IMR-90 (cell line): ENCODE data around the gene PDE4B. TPM values are rescaled to one million over a fixed set of nuclear protein-coding genes. Genes with fewer than 3 reads are reported as not detected.

ENCODE experiments used
- ATAC-seq: fragments of 200-7000 bp; cut with Tn5 transposase; 2 replicates; pipeline ENCODE4 v1.9.1; 2020; ENCODE audit warnings: low read depth, mild to moderate bottlenecking, moderate library complexity
- BruUV-seq: library from RNA; stranded (reverse); fragments of 400-500 nt; replicated peaks from 2 replicates; lab custom pipeline; 2021; lab: Mats Ljungman, UMichigan
- CTCF ChIA-PET: fragments of 300-600 bp; formaldehyde crosslinking; extraction: SDS; loops from one replicate; lab custom pipeline; 2021; ENCODE audit warnings: antibody characterized with exemption; lab: Yijun Ruan, JAX
- POLR2A ChIA-PET: fragments of 300-600 bp; sonication (Branson Sonifier 250); formaldehyde crosslinking; loops from one replicate; lab custom pipeline; 2022; ENCODE audit warnings: antibody characterized with exemption; ENCODE audit not compliant: unreplicated experiment; lab: Charles Lee
- DNase-seq: peaks from one replicate; pipeline ENCODE4 v3.0.0; 2013
- H2AFZ ChIP-seq: replicated peaks from 2 replicates; pipeline ENCODE3; 2013; ENCODE audit warnings: low read length, mild to moderate bottlenecking; ENCODE audit not compliant: poor library complexity
- H2AK5ac ChIP-seq: 2 replicates; pipeline ENCODE4 v1.6.1; 2013; ENCODE audit warnings: low read depth, low read length, inconsistent platforms
- H2AK9ac ChIP-seq: replicated peaks from 2 replicates; pipeline ENCODE3; 2013; ENCODE audit warnings: mild to moderate bottlenecking, low read depth, low read length, moderate library complexity; ENCODE audit not compliant: poor library complexity
- H2BK120ac ChIP-seq: 2 replicates; pipeline ENCODE4 v1.6.1; 2013; ENCODE audit warnings: low read depth, low read length, inconsistent platforms
- H2BK15ac ChIP-seq: 3 replicates; pipeline ENCODE4 v1.6.1; 2013; ENCODE audit warnings: low read depth, low read length, inconsistent platforms
- H2BK20ac ChIP-seq: 2 replicates; pipeline ENCODE4 v1.6.1; 2013; ENCODE audit warnings: low read depth, mild to moderate bottlenecking, inconsistent platforms, low read length, moderate library complexity
- H2BK5ac ChIP-seq: 2 replicates; pipeline ENCODE4 v1.6.1; 2013; ENCODE audit warnings: mild to moderate bottlenecking, low read depth, low read length, inconsistent platforms; ENCODE audit not compliant: poor library complexity, severe bottlenecking
- H3K14ac ChIP-seq: replicated peaks from 2 replicates; pipeline ENCODE4 v1.6.1; 2013; ENCODE audit warnings: low read depth, low read length, inconsistent platforms
- H3K18ac ChIP-seq: 2 replicates; pipeline ENCODE4 v1.6.1; 2013; ENCODE audit warnings: low read depth, low read length, control low read depth
- H3K23ac ChIP-seq: 2 replicates; pipeline ENCODE4 v1.6.1; 2013; ENCODE audit warnings: low read depth, low read length, inconsistent platforms
- H3K27ac ChIP-seq: 2 replicates; pipeline ENCODE4 v1.5.1; 2013; ENCODE audit warnings: mild to moderate bottlenecking, control low read depth, low read length; ENCODE audit not compliant: insufficient read depth
- H3K27me3 ChIP-seq: 2 replicates; pipeline ENCODE4 v1.6.1; 2013; ENCODE audit warnings: low read length; ENCODE audit not compliant: control insufficient read depth, insufficient read depth
- H3K36me3 ChIP-seq: 2 replicates; pipeline ENCODE4 v1.6.1; 2013; ENCODE audit warnings: low read length, mixed read lengths; ENCODE audit not compliant: control insufficient read depth, insufficient read depth
- H3K4ac ChIP-seq: 2 replicates; pipeline ENCODE4 v1.6.1; 2013; ENCODE audit warnings: low read depth, low read length, inconsistent platforms
- H3K4me1 ChIP-seq: 2 replicates; pipeline ENCODE4 v1.6.1; 2013; ENCODE audit warnings: low read length, mixed read lengths; ENCODE audit not compliant: control insufficient read depth, insufficient read depth
- H3K4me2 ChIP-seq: 2 replicates; pipeline ENCODE4 v1.6.1; 2013; ENCODE audit warnings: low read depth, mild to moderate bottlenecking, control low read depth, low read length, moderate library complexity
- H3K4me3 ChIP-seq: 2 replicates; pipeline ENCODE4 v1.5.1; 2013; ENCODE audit warnings: low read depth, mild to moderate bottlenecking, control low read depth, low read length, moderate library complexity; ENCODE audit not compliant: insufficient read depth
- H3K56ac ChIP-seq: 2 replicates; pipeline ENCODE4 v1.6.1; 2013; ENCODE audit warnings: low read length, inconsistent platforms; ENCODE audit not compliant: insufficient read depth; ENCODE audit errors: extremely low read depth
- H3K79me1 ChIP-seq, 2 experiments: 2 replicates each; pipeline ENCODE4 v1.6.1; 2013; ENCODE audit warnings: low read length in 2 of 2, inconsistent platforms in 1 of 2, low read depth in 1 of 2
- H3K9ac ChIP-seq: 2 replicates; pipeline ENCODE4 v1.6.1; 2013; ENCODE audit warnings: low read depth, low read length, control low read depth
- H3K9me1 ChIP-seq: 2 replicates; pipeline ENCODE4 v1.6.1; 2013; ENCODE audit warnings: low read length, inconsistent platforms; ENCODE audit not compliant: insufficient read depth
- H3K9me3 ChIP-seq: 2 replicates; pipeline ENCODE4 v1.6.1; 2013; ENCODE audit warnings: low read length; ENCODE audit not compliant: control insufficient read depth, insufficient read depth
- H4K20me1 ChIP-seq: 2 replicates; pipeline ENCODE4 v1.6.1; 2013; ENCODE audit warnings: low read length, inconsistent platforms; ENCODE audit not compliant: insufficient read depth
- H4K5ac ChIP-seq: 2 replicates; pipeline ENCODE4 v1.6.1; 2013; ENCODE audit warnings: mild to moderate bottlenecking, low read depth, low read length, control low read depth
- H4K8ac ChIP-seq, 2 experiments: 2 replicates each; pipeline ENCODE4 v1.6.1; 2013; ENCODE audit warnings: low read depth in 2 of 2, low read length in 2 of 2, control low read depth in 1 of 2, inconsistent platforms in 1 of 2
- H4K91ac ChIP-seq: 2 replicates; pipeline ENCODE4 v1.6.1; 2013; ENCODE audit warnings: low read depth, low read length, inconsistent platforms; ENCODE audit not compliant: insufficient read depth
- BHLHE40 ChIP-seq: fragments of 150-350 bp; IDR thresholded peaks from 2 replicates; pipeline ENCODE4 v1.6.1; 2016; ENCODE audit warnings: mild to moderate bottlenecking, low read depth, low read length
- CEBPB ChIP-seq: IDR thresholded peaks from 2 replicates; pipeline ENCODE4 v1.6.1; 2012; ENCODE audit warnings: low read depth, low read length, improper control_type of control experiment
- CHD1 ChIP-seq: IDR thresholded peaks from 2 replicates; pipeline ENCODE4 v1.6.1; 2012; ENCODE audit warnings: low read depth, low read length, improper control_type of control experiment
- ELK1 ChIP-seq: fragments of 150-350 bp; IDR thresholded peaks from 2 replicates; pipeline ENCODE4 v1.6.1; 2016; ENCODE audit warnings: low read depth, mild to moderate bottlenecking, low read length, moderate library complexity, borderline replicate concordance
- FOS ChIP-seq: fragments of 150-350 bp; IDR thresholded peaks from 2 replicates; pipeline ENCODE4 v1.6.1; 2016; ENCODE audit warnings: low read depth, low read length
- MAFK ChIP-seq: IDR thresholded peaks from 2 replicates; pipeline ENCODE4 v1.6.1; 2012; ENCODE audit warnings: low read depth, low read length, improper control_type of control experiment
- MAZ ChIP-seq: IDR thresholded peaks from 2 replicates; pipeline ENCODE4 v1.6.1; 2012; ENCODE audit warnings: low read depth, mild to moderate bottlenecking, low read length, improper control_type of control experiment, moderate library complexity, borderline replicate concordance
- MXI1 ChIP-seq: IDR thresholded peaks from 2 replicates; pipeline ENCODE4 v1.6.1; 2012; ENCODE audit warnings: low read depth, mild to moderate bottlenecking, low read length, moderate library complexity, borderline replicate concordance
- NFE2L2 ChIP-seq: fragments of 150-350 bp; IDR thresholded peaks from 2 replicates; pipeline ENCODE4 v1.6.1; 2016; ENCODE audit warnings: low read depth, mild to moderate bottlenecking, low read length
- POLR2A ChIP-seq: IDR thresholded peaks from 2 replicates; pipeline ENCODE4 v1.6.1; 2012; ENCODE audit warnings: mild to moderate bottlenecking, low read depth, low read length
- RAD21 ChIP-seq: IDR thresholded peaks from 2 replicates; pipeline ENCODE4 v1.6.1; 2012; ENCODE audit warnings: low read length, improper control_type of control experiment
- RCOR1 ChIP-seq: IDR thresholded peaks from 2 replicates; pipeline ENCODE4 v1.6.1; 2012; ENCODE audit warnings: mild to moderate bottlenecking, low read length, improper control_type of control experiment; ENCODE audit not compliant: insufficient replicate concordance
- RFX5 ChIP-seq: IDR thresholded peaks from 2 replicates; pipeline ENCODE4 v1.8.0; 2012; ENCODE audit warnings: low read depth, mild to moderate bottlenecking, low read length, moderate library complexity
- SMC3 ChIP-seq: fragments of 150-350 bp; IDR thresholded peaks from 2 replicates; pipeline ENCODE4 v1.6.1; 2016; ENCODE audit warnings: low read depth, mild to moderate bottlenecking, antibody characterized with exemption, low read length, moderate library complexity
- USF2 ChIP-seq: fragments of 150-350 bp; IDR thresholded peaks from 2 replicates; pipeline ENCODE4 v1.6.1; 2017; ENCODE audit warnings: mild to moderate bottlenecking, antibody characterized with exemption, low read length, low read depth
- WGBS, 2 experiments: methylation state at CpG; one replicate each; pipeline versions ENCODE4 v1.1.5 to v1.1.7; 2013; ENCODE audit warnings: missing lambda C conversion rate in 2 of 2; ENCODE audit not compliant: insufficient read length in 1 of 2; ENCODE audit errors: extremely low coverage in 2 of 2; 5-methylcytosine and 5-hydroxymethylcytosine counted together
- dilution Hi-C: fragments of 300-500 bp; cut with HindIII; formaldehyde crosslinking; loops from one replicate; pipeline ENCODE4 v1.14.3; 2018; ENCODE audit warnings: low sequenced_read_pairs; ENCODE audit not compliant: unreplicated experiment
- in situ Hi-C: fragments of 300-500 bp; cut with MboI; formaldehyde crosslinking; loops from 3 replicates; pipeline ENCODE4 v1.14.3; 2019; ENCODE audit warnings: low sequenced_read_pairs, inconsistent platforms, mixed read lengths
- intact Hi-C: fragments of 100-400 bp; cut with micrococcal nuclease; formaldehyde crosslinking; loops from 2 replicates; pipeline ENCODE4 v1.10.0; 2022
- polyA plus RNA-seq, 3 experiments: library from polyadenylated mRNA; depleted of rRNA; stranded (reverse); fragments of >200 nt; gene quantifications; 2 replicates each; pipeline ENCODE4 v1.2.3, GENCODE V29; 2012; ENCODE audit warnings: low replicate concordance in 1 of 3
- total RNA-seq: library from RNA; depleted of rRNA; stranded (reverse); fragments of >200 nt; gene quantifications from 2 replicates; pipeline ENCODE4 v1.2.3, GENCODE V29; 2012
- TF ChIP-seq, protein P1 (sequence below): conservative IDR thresholded peaks from 2 replicates; pipeline ENCODE4 v1.5.1; 2012; ENCODE audit warnings: mild to moderate bottlenecking, low read depth, low read length, improper control_type of control experiment

PDE4B gene
- total and polyA plus RNA-seq, 2 of the 4 experiments (the other 2 are of a cell fraction): 5.8 to 21.3 TPM

- no TSS peak for BruUV-seq
- Histone ChIP-seq H4K20me1 (no peaks in the 10 kb centered on the region), H4K91ac (no peak overlapping the region), H3K79me1 (no peaks in the 10 kb centered on the region), H3K9ac (no peak overlapping the region), H3K4me3 (no peak overlapping the region), H2BK20ac (no peak overlapping the region), H3K14ac (no peak overlapping the region), H3K4me2 (no peak overlapping the region), H3K56ac (no peak overlapping the region), H4K5ac (no peak overlapping the region), H3K9me3 (no peaks in the 10 kb centered on the region), H3K4ac (no peak overlapping the region), H3K36me3 (no peaks in the 10 kb centered on the region), H3K27ac (no peak overlapping the region), H3K23ac (no peak overlapping the region), H3K9me1 (no peaks in the 10 kb centered on the region), H3K4me1 (no peaks in the 10 kb centered on the region), H2BK5ac (no peak overlapping the region), H2AFZ (no peak overlapping the region), H2AK9ac (no peak overlapping the region), H2BK15ac (no peak overlapping the region), H3K18ac (no peak overlapping the region), H2BK120ac (no peak overlapping the region), H4K8ac (no peak overlapping the region), H2AK5ac (no peak overlapping the region), H3K27me3 (no peaks in the 10 kb centered on the region)
- intact Hi-C loops (no loop called here), in situ Hi-C loops (no loop called here), dilution Hi-C loops (no loop called here)
- TF ChIP-seq RFX5 (no peak), MXI1 (no peak), POLR2A (no peak), RCOR1 (no peak), SMC3 (no peak), BHLHE40 (no peak), RAD21 (no peak), USF2 (no peak), CHD1 (no peak), MAZ (no peak), FOS (no peak), CEBPB (no peak), NFE2L2 (no peak), ELK1 (no peak), MAFK (no peak)
- TF ChIP-seq, protein P1, sequence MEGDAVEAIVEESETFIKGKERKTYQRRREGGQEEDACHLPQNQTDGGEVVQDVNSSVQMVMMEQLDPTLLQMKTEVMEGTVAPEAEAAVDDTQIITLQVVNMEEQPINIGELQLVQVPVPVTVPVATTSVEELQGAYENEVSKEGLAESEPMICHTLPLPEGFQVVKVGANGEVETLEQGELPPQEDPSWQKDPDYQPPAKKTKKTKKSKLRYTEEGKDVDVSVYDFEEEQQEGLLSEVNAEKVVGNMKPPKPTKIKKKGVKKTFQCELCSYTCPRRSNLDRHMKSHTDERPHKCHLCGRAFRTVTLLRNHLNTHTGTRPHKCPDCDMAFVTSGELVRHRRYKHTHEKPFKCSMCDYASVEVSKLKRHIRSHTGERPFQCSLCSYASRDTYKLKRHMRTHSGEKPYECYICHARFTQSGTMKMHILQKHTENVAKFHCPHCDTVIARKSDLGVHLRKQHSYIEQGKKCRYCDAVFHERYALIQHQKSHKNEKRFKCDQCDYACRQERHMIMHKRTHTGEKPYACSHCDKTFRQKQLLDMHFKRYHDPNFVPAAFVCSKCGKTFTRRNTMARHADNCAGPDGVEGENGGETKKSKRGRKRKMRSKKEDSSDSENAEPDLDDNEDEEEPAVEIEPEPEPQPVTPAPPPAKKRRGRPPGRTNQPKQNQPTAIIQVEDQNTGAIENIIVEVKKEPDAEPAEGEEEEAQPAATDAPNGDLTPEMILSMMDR: no peak
- ATAC-seq (no peak), DNase-seq (no peak)
- POLR2A ChIA-PET: no interaction called here
- CTCF ChIA-PET: no interaction called here
- WGBS, 2 experiments: no CpG with 5 or more reads among the region's 1 CpG
Observed at GRCh38 chr1:66197785-66198184, 405.1 kb downstream of the PDE4B start.
